ENCODE measurements around the gene PTPRU. TPM values are rescaled to one million over a fixed set of nuclear protein-coding genes. Genes with fewer than 3 reads are reported as not detected.

The PTPRU gene
- total and polyA plus RNA-seq, 2 of the 8 experiments (the other 6 are each of a cell fraction or from before 2014, with no cell fraction given) = 33.8 to 41.8 TPM

DNA sequence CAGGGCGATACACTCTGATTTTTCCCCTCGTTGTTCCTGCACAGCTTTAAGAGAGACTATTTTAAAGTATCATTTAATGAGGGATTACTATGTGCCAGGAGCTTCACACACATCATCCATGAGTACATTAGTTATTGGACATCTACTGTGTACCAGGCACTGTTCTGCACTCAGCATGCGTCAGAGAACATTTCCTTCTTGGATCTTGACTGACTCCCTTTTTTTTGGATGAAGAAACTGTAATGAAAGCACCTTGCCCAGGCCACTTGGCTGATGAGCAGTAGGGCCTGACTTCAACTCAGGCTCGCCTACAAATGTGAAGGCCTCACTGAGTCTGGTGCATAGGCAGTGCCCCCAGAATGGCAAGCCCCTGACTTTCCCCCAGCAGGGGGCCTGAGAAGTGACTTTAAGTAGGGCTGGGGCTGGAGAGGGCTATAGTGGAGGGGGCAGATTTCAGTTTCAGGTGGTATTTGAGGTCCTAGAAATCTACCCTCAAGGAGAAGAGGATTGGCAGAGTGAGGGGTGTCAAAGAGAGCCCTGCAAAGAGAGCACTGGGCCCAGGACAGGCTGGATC, 50.0 kb downstream of the PTPRU start:
- Histone ChIP-seq H3K18ac (ENCODE audit: extremely low read depth, low read length) (no peak overlapping the region), H4K8ac (ENCODE audit: extremely low read depth, insufficient read depth, low read length) (no peak overlapping the region), H3K4me2 (ENCODE audit: insufficient read depth in 1 of 2, low read depth in 2 of 2, low read length in 2 of 2) (no peak overlapping the region), H2BK15ac (ENCODE audit: low read length) (no peak overlapping the region), H3K79me1 (ENCODE audit: low read depth, low read length) (peaks cover 4% of the 10 kb centered on the region; the same call in 1 of the 2 replicates), H3K9me3 (ENCODE audit: insufficient read depth in 2 of 2, low read depth in 1 of 2, low read length in 1 of 2) (no peaks in the 10 kb centered on the region), H4K20me1 (replicated peaks in 1 of 2; ENCODE audit: control insufficient read depth in 1 of 2, insufficient read depth in 2 of 2, low read length in 2 of 2) (no peaks in the 10 kb centered on the region), H3K27me3 (replicated peaks in 1 of 4; ENCODE audit: control insufficient read depth in 3 of 4, extremely low read depth in 1 of 4, insufficient read depth in 3 of 4, low read length in 3 of 4) (no peaks in the 10 kb centered on the region), H3K36me3 (ENCODE audit: control insufficient read depth in 2 of 4, insufficient read depth in 4 of 4, low read length in 3 of 4) (no peaks in the 10 kb centered on the region; a peak in 1 of 8 replicates), H2BK20ac (ENCODE audit: low read length) (no peak overlapping the region), H2BK120ac (replicated peaks; ENCODE audit: low read depth, low read length) (no peak overlapping the region), H3K4me1 (replicated peaks in 1 of 4; ENCODE audit: control insufficient read depth in 3 of 4, insufficient read depth in 4 of 4, low read length in 3 of 4) (peaks cover 0 to 16% (median 12%) of the 10 kb centered on the region in 4 experiments; a peak in 6 of 7 replicates), H3K14ac (ENCODE audit: insufficient read length) (no peak overlapping the region), H3K23ac (ENCODE audit: insufficient read length) (no peak overlapping the region), H3K79me2 (ENCODE audit: control insufficient read depth in 1 of 2, insufficient read depth in 2 of 2, low read length in 2 of 2) (no peaks in the 10 kb centered on the region), H2AFZ (ENCODE audit: low read length) (no peak overlapping the region), H3K4ac (replicated peaks; ENCODE audit: insufficient read length, low read depth, low read length) (no peak overlapping the region), H2BK12ac (ENCODE audit: low read depth, low read length) (no peak overlapping the region), H3K9ac (replicated peaks in 1 of 4; ENCODE audit: extremely low read depth in 1 of 4, low read depth in 3 of 4, low read length in 3 of 4) (no peak overlapping the region), H2BK5ac (ENCODE audit: low read depth, low read length) (no peak overlapping the region), H4K5ac (ENCODE audit: insufficient read length, low read depth, low read length) (no peak overlapping the region), H3K56ac (replicated peaks; ENCODE audit: insufficient read length, low read depth, low read length) (no peak overlapping the region), H3K27ac (ENCODE audit: low read depth, low read length) (no peak overlapping the region), H3K4me3 (ENCODE audit: extremely low read depth in 1 of 4, insufficient read depth in 2 of 4, low read depth in 3 of 4, low read length in 4 of 4) (no peak overlapping the region), H4K91ac (replicated peaks; ENCODE audit: insufficient read length, low read length) (no peak overlapping the region), H2AK5ac (ENCODE audit: low read depth, low read length) (no peak overlapping the region), H3K23me2 (ENCODE audit: low read depth, low read length) (peaks cover 4% of the 10 kb centered on the region)
- POLR2A ChIA-PET (ENCODE audit: partially characterized antibody) = no interaction called here
- TF ChIP-seq TBP (IDR thresholded peaks at IDR 0.05; ENCODE audit: low read depth, low read length) = no peak
- CTCF ChIA-PET (ENCODE audit: partially characterized antibody) = interaction anchor here (0.6 to 1.5 kb wide), 2 partner anchors 8 to 33 kb away, joined by 3 to 4 read pairs; no protein-coding TSS in a partner anchor
- FAIRE-seq (no peak), DNase-seq (ENCODE audit: low read depth in 1 of 2, low spot score in 2 of 2) (no peak)
- WGBS, 2 experiments (ENCODE audit: extremely low coverage in 1 of 2, insufficient coverage in 1 of 2, insufficient read length in 1 of 2, insufficient replicate concordance in 2 of 2, low coverage in 1 of 2, low lambda C conversion rate in 2 of 2, missing lambda C conversion rate in 1 of 2) = 85% methylated on average over 4 of the region's 4 CpGs; no CpG with 5 or more reads in 1 of the 2 experiments

Data from H1 (cell line).